Measurements from ENCODE around the gene RALGAPA1. TPM values are rescaled to one million over a fixed set of nuclear protein-coding genes. Genes with fewer than 3 reads are reported as not detected.

The RALGAPA1 gene
- total and polyA plus RNA-seq, 2 of the 13 experiments (the other 11 are each of a cell fraction or from before 2014, with no cell fraction given) = 65.0 to 89.2 TPM

DNA sequence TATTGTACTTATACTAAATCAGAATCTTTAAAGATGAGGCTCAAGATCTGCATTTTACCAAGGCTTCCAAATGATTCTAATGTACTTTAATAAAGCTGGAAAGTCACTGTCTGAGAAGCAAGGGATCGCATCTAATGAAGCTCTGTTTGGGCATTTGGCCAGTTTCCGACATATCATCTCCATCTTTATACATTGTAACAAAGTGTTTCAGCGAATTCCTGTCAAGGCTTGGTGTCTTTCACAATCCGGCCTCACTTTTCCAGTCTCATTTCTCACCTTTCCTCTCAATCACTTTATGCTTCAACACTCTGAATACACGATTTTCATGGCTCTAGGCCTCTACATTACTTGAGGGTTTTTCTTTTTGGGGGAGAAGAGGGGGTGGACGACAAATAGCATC lies 302.6 kb downstream of the RALGAPA1 start (continued):
- TF ChIP-seq, protein P1, sequence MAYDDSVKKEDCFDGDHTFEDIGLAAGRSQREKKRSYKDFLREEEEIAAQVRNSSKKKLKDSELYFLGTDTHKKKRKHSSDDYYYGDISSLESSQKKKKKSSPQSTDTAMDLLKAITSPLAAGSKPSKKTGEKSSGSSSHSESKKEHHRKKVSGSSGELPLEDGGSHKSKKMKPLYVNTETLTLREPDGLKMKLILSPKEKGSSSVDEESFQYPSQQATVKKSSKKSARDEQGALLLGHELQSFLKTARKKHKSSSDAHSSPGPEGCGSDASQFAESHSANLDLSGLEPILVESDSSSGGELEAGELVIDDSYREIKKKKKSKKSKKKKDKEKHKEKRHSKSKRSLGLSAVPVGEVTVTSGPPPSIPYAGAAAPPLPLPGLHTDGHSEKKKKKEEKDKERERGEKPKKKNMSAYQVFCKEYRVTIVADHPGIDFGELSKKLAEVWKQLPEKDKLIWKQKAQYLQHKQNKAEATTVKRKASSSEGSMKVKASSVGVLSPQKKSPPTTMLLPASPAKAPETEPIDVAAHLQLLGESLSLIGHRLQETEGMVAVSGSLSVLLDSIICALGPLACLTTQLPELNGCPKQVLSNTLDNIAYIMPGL (CRISPR knock-in tag; IDR thresholded peaks at IDR 0.05; ENCODE audit: borderline replicate concordance in 1 of 2, low read depth in 1 of 2) = no peak
- TF ChIP-seq, protein P2, sequence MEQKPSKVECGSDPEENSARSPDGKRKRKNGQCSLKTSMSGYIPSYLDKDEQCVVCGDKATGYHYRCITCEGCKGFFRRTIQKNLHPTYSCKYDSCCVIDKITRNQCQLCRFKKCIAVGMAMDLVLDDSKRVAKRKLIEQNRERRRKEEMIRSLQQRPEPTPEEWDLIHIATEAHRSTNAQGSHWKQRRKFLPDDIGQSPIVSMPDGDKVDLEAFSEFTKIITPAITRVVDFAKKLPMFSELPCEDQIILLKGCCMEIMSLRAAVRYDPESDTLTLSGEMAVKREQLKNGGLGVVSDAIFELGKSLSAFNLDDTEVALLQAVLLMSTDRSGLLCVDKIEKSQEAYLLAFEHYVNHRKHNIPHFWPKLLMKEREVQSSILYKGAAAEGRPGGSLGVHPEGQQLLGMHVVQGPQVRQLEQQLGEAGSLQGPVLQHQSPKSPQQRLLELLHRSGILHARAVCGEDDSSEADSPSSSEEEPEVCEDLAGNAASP (CRISPR knock-in tag; IDR thresholded peaks at IDR 0.05; ENCODE audit: borderline replicate concordance) = no peak
- TF ChIP-seq SMAD9 (CRISPR knock-in tag; IDR thresholded peaks at IDR 0.05) = no peak
- TF ChIP-seq, protein P3, sequence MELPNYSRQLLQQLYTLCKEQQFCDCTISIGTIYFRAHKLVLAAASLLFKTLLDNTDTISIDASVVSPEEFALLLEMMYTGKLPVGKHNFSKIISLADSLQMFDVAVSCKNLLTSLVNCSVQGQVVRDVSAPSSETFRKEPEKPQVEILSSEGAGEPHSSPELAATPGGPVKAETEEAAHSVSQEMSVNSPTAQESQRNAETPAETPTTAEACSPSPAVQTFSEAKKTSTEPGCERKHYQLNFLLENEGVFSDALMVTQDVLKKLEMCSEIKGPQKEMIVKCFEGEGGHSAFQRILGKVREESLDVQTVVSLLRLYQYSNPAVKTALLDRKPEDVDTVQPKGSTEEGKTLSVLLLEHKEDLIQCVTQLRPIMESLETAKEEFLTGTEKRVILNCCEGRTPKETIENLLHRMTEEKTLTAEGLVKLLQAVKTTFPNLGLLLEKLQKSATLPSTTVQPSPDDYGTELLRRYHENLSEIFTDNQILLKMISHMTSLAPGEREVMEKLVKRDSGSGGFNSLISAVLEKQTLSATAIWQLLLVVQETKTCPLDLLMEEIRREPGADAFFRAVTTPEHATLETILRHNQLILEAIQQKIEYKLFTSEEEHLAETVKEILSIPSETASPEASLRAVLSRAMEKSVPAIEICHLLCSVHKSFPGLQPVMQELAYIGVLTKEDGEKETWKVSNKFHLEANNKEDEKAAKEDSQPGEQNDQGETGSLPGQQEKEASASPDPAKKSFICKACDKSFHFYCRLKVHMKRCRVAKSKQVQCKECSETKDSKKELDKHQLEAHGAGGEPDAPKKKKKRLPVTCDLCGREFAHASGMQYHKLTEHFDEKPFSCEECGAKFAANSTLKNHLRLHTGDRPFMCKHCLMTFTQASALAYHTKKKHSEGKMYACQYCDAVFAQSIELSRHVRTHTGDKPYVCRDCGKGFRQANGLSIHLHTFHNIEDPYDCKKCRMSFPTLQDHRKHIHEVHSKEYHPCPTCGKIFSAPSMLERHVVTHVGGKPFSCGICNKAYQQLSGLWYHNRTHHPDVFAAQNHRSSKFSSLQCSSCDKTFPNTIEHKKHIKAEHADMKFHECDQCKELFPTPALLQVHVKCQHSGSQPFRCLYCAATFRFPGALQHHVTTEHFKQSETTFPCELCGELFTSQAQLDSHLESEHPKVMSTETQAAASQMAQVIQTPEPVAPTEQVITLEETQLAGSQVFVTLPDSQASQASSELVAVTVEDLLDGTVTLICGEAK (IDR thresholded peaks at IDR 0.05) = no peak
- TF ChIP-seq, protein P3 (CRISPR knock-in tag; IDR thresholded peaks at IDR 0.05) = no peak
- no peak for TF ChIP-seq ZNF383 (CRISPR knock-in tag; IDR thresholded peaks at IDR 0.05; ENCODE audit: borderline replicate concordance)
- TF ChIP-seq ZNF703 (CRISPR knock-in tag; IDR thresholded peaks at IDR 0.05; ENCODE audit: borderline replicate concordance) = no peak
- no peak for TF ChIP-seq ZNF766 (CRISPR knock-in tag; IDR thresholded peaks at IDR 0.05; ENCODE audit: borderline replicate concordance)
- TF ChIP-seq, protein P4, sequence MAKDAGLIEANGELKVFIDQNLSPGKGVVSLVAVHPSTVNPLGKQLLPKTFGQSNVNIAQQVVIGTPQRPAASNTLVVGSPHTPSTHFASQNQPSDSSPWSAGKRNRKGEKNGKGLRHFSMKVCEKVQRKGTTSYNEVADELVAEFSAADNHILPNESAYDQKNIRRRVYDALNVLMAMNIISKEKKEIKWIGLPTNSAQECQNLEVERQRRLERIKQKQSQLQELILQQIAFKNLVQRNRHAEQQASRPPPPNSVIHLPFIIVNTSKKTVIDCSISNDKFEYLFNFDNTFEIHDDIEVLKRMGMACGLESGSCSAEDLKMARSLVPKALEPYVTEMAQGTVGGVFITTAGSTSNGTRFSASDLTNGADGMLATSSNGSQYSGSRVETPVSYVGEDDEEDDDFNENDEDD (CRISPR knock-in tag; IDR thresholded peaks at IDR 0.05; ENCODE audit: borderline replicate concordance) = no peak
- TF ChIP-seq, protein P5, sequence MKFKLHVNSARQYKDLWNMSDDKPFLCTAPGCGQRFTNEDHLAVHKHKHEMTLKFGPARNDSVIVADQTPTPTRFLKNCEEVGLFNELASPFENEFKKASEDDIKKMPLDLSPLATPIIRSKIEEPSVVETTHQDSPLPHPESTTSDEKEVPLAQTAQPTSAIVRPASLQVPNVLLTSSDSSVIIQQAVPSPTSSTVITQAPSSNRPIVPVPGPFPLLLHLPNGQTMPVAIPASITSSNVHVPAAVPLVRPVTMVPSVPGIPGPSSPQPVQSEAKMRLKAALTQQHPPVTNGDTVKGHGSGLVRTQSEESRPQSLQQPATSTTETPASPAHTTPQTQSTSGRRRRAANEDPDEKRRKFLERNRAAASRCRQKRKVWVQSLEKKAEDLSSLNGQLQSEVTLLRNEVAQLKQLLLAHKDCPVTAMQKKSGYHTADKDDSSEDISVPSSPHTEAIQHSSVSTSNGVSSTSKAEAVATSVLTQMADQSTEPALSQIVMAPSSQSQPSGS (CRISPR knock-in tag; IDR thresholded peaks at IDR 0.05) = no peak
- TF ChIP-seq TMF1 (CRISPR knock-in tag; IDR thresholded peaks at IDR 0.05; ENCODE audit: low read depth) = no peak
